RWPE1 (cell line): ENCODE results near the gene GPER1.

ENCODE experiments used
- CTCF ChIA-PET: fragments of 350-600 bp; sonication (Branson Sonifier 250); formaldehyde crosslinking; extraction: SDS; loops from one replicate; lab custom pipeline; 2021; lab: Yijun Ruan, JAX
- POLR2A ChIA-PET: fragments of 400-600 bp; formaldehyde crosslinking; extraction: SDS; loops from one replicate; lab custom pipeline; 2020; ENCODE audit warnings: antibody characterized with exemption; ENCODE audit not compliant: low non-redundant PET; lab: Yijun Ruan, JAX
- DNase-seq: peaks from one replicate; pipeline ENCODE4 v3.0.0; 2012; ENCODE audit warnings: low spot score
- H3K27ac ChIP-seq: fragments of 450-650 bp; 2 replicates; pipeline ENCODE4 v1.5.1; 2017
- CTCF ChIP-seq: fragments of 450-650 bp; conservative IDR thresholded peaks from 2 replicates; pipeline ENCODE4 v1.5.1; 2017; ENCODE audit warnings: low read depth, mild to moderate bottlenecking

The GPER1 gene

GRCh38 chr7:1117321-1117928, 29.5 kb downstream of the GPER1 start:
- no peak for TF ChIP-seq CTCF
- H3K27ac ChIP-seq = no peak overlapping the region
- no peak for DNase-seq
- ChIA-PET CTCF (interaction anchor here (0.6 kb wide), 1 partner anchor 1745 kb away, joined by 3 read pairs; no protein-coding TSS in a partner anchor), POLR2A (no interaction called here)

- no peak overlapping the region for H3K27ac ChIP-seq
- CTCF ChIA-PET = no interaction called here
- DNase-seq = no peak
- POLR2A ChIA-PET = no interaction called here
- no peak for TF ChIP-seq CTCF
Observed at GRCh38 chr7:1119201-1119600, 31.3 kb downstream of the GPER1 start.

- no peak overlapping the region for H3K27ac ChIP-seq
- POLR2A ChIA-PET = no interaction called here
- no peak for DNase-seq
- CTCF ChIA-PET = no interaction called here
- no peak for TF ChIP-seq CTCF
Observed at GRCh38 chr7:1120791-1121190, 32.9 kb downstream of the GPER1 start.

GRCh38 chr7:1121476-1121875, 33.6 kb downstream of the GPER1 start:
- DNase-seq = no peak
- CTCF ChIA-PET = no interaction called here
- POLR2A ChIA-PET = no interaction called here
- no peak overlapping the region for H3K27ac ChIP-seq
- TF ChIP-seq CTCF = no peak

GRCh38 chr7:1121886-1122831, 34.2 kb downstream of the GPER1 start:
- POLR2A ChIA-PET = no interaction called here
- H3K27ac ChIP-seq = no peak overlapping the region
- CTCF ChIA-PET = no interaction called here
- DNase-seq = no peak
- no peak for TF ChIP-seq CTCF

- DNase-seq = no peak
- no peak for TF ChIP-seq CTCF
- ChIA-PET POLR2A (no interaction called here), CTCF (interaction anchor here (1.2 kb wide), 1 partner anchor 130 kb away, joined by 5 read pairs; no protein-coding TSS in a partner anchor)
- no peak overlapping the region for H3K27ac ChIP-seq
Observed at GRCh38 chr7:1122832-1123501, 35.1 kb downstream of the GPER1 start.
